Activated CD8-positive, alpha-beta memory T cell treated with anti-CD3 and anti-CD28 coated beads, Interleukin-2, amount 50 U/mL, for 24 hours (primary cell): ENCODE data around the gene GABPA.

Source experiments
- DNase-seq: peaks from one replicate; pipeline ENCODE4 v3.0.0-alpha.2; 2020; ENCODE audit errors: extremely low read depth

Gene GABPA

DNA sequence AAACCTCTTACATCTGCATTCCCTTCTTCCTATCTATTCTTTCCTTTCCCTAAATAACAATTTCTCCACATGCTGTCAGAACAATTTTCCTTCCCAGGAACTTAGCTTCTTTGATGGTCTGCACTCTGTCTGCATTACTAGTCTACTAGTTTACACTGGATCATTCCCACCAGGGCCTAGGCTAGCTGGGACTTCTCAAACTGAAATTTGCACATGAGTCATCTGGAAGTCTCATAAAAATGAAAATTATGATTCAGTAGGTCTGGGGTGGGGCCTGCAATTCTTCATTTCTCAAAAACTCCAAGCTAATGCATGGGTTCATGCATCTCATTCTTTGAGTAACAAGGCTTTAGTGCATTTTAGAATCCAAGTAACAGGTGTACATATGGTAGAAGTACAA lies 74.2 kb downstream of the GABPA start:
- DNase-seq, result no peak

DNA sequence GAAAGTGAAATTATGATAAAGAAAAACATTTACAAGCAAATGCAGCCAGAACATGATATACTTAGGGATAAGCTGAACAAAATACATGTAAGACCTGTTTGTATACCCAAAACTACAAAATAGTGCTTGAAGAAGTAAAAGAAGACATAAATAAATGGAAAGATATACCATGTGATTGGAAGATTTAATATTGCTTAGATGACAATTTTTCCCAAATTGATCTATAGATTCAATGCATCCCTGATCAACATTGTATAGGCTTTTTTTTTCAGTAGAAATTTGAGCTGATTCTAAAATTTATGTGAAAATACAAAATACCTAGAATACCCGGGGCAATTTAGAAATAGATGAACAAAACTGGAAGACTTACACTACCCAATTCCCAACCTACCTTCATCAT lies 76.4 kb downstream of the GABPA start:
- DNase-seq, result no peak

DNA sequence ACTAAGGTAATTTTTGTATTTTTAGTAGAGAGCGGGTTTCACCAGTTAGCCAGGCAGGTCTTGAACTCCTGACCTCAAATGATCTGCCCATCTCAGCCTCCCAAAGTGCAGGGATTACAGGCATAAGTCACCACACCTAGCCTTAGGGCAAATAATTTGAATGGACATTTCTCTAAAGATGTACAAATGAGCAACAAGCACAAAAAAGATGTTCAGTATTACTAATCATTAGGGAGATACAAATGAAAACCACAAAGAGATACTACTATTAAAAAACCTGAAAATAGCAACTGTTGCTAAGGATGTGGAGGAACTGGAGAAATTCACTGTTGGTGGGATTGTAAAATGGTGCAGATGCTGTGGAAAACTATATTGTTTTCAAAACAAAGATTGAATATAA lies 79.1 kb downstream of the GABPA start:
- no peak for DNase-seq

- no peak for DNase-seq
Observed at GRCh38 chr21:25818121-25818520, 83.3 kb downstream of the GABPA start.

DNA sequence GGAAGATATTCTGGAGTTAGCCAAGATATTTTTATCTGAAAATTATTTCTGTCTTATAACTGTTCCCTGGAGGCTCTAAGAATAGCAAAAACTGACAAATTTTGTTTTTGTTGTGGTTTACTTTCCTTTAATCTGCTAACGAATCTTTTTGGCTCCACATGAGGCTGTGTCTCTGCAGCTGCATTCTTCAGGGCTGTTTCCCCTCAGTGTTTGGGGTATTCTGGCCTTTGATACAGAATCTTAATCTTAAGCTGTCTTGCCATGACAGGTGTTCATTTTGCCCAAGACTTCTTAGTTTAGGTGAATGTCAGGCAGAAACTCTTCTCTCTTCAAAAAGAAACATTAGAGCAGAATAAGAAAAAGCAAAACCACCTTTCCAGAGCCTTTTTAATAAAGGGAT lies 83.8 kb downstream of the GABPA start:
- DNase-seq, result no peak
